ES-I3 (cell line): Measurements from ENCODE around the gene PDIA5.

Experiments
- H3K36me3 ChIP-seq: 2 replicates; pipeline ENCODE4 v1.6.1; 2013; ENCODE audit warnings: mild to moderate bottlenecking, low read length, control low read depth, moderate library complexity; ENCODE audit not compliant: insufficient read depth
- H3K4me1 ChIP-seq: 2 replicates; pipeline ENCODE4 v1.6.1; 2013; ENCODE audit warnings: mild to moderate bottlenecking, control low read depth, low read length; ENCODE audit not compliant: insufficient read depth
- H3K9ac ChIP-seq: 2 replicates; pipeline ENCODE4 v1.6.1; 2013; ENCODE audit warnings: low read depth, mild to moderate bottlenecking, low read length, moderate library complexity
- H3K9me3 ChIP-seq: 2 replicates; pipeline ENCODE4 v1.6.1; 2013; ENCODE audit warnings: mild to moderate bottlenecking, low read length, moderate library complexity; ENCODE audit not compliant: control insufficient read depth, insufficient read depth

The PDIA5 gene

GRCh38 chr3:123085293-123085931, 18.6 kb downstream of the PDIA5 start:
- Histone ChIP-seq H3K36me3 (no peaks in the 10 kb centered on the region), H3K9me3 (no peaks in the 10 kb centered on the region), H3K4me1 (peaks cover 22% of the 10 kb centered on the region), H3K9ac (no peak overlapping the region)

GRCh38 chr3:123085932-123086627, 19.3 kb downstream of the PDIA5 start:
- Histone ChIP-seq H3K9me3 (no peaks in the 10 kb centered on the region), H3K36me3 (peaks cover 5% of the 10 kb centered on the region), H3K9ac (no peak overlapping the region), H3K4me1 (peaks cover 28% of the 10 kb centered on the region)

GRCh38 chr3:123088387-123088786, 21.6 kb downstream of the PDIA5 start:
- Histone ChIP-seq H3K4me1 (peaks cover 20% of the 10 kb centered on the region; the same call in 1 of the 2 replicates), H3K9me3 (no peaks in the 10 kb centered on the region), H3K36me3 (peaks cover 5% of the 10 kb centered on the region), H3K9ac (no peak overlapping the region)

GRCh38 chr3:123089611-123090331, 22.9 kb downstream of the PDIA5 start:
- peaks cover 13% of the 10 kb centered on the region; the same call in 1 of the 2 replicates for H3K4me1 ChIP-seq
- no peak overlapping the region for H3K9ac ChIP-seq
- H3K36me3 ChIP-seq, result peaks cover 5% of the 10 kb centered on the region
- no peaks in the 10 kb centered on the region for H3K9me3 ChIP-seq

- Histone ChIP-seq H3K9ac (no peak overlapping the region), H3K9me3 (no peaks in the 10 kb centered on the region), H3K36me3 (peaks cover 5% of the 10 kb centered on the region), H3K4me1 (peaks cover 10% of the 10 kb centered on the region; the same call in 1 of the 2 replicates)
These were observed 24.1 kb downstream of the PDIA5 start for GRCh38 chr3:123090728-123091531.

GRCh38 chr3:123092243-123092642, 25.4 kb downstream of the PDIA5 start:
- peaks cover 5% of the 10 kb centered on the region for H3K36me3 ChIP-seq

GRCh38 chr3:123093696-123094095, 26.9 kb downstream of the PDIA5 start:
- Histone ChIP-seq H3K36me3 (peaks cover 5% of the 10 kb centered on the region), H3K9me3 (no peaks in the 10 kb centered on the region), H3K4me1 (peaks cover 10% of the 10 kb centered on the region; the same call in 1 of the 2 replicates), H3K9ac (no peak overlapping the region)

More at GRCh38 chr3:123092243-123092642, 25.4 kb downstream of the PDIA5 start:
- H3K9me3 ChIP-seq, result no peaks in the 10 kb centered on the region
- H3K9ac ChIP-seq, result no peak overlapping the region
- peaks cover 10% of the 10 kb centered on the region; the same call in 1 of the 2 replicates for H3K4me1 ChIP-seq

- Histone ChIP-seq H3K9me3 (no peaks in the 10 kb centered on the region), H3K9ac (no peak overlapping the region), H3K4me1 (peaks cover 19% of the 10 kb centered on the region; the same call in 1 of the 2 replicates), H3K36me3 (peaks cover 5% of the 10 kb centered on the region)
These were observed 27.9 kb downstream of the PDIA5 start for GRCh38 chr3:123094516-123095313.

GRCh38 chr3:123096126-123096525, 29.3 kb downstream of the PDIA5 start:
- no peak overlapping the region for H3K9ac ChIP-seq
- peaks cover 3% of the 10 kb centered on the region; the same call in 1 of the 2 replicates for H3K36me3 ChIP-seq
- no peaks in the 10 kb centered on the region for H3K9me3 ChIP-seq
- peaks cover 11% of the 10 kb centered on the region; the same call in 1 of the 2 replicates for H3K4me1 ChIP-seq

GRCh38 chr3:123096731-123097130, 29.9 kb downstream of the PDIA5 start:
- H3K4me1 ChIP-seq, result peaks cover 11% of the 10 kb centered on the region; the same call in 1 of the 2 replicates
- peaks cover 3% of the 10 kb centered on the region; the same call in 1 of the 2 replicates for H3K36me3 ChIP-seq
- H3K9ac ChIP-seq, result no peak overlapping the region
- no peaks in the 10 kb centered on the region for H3K9me3 ChIP-seq

DNA sequence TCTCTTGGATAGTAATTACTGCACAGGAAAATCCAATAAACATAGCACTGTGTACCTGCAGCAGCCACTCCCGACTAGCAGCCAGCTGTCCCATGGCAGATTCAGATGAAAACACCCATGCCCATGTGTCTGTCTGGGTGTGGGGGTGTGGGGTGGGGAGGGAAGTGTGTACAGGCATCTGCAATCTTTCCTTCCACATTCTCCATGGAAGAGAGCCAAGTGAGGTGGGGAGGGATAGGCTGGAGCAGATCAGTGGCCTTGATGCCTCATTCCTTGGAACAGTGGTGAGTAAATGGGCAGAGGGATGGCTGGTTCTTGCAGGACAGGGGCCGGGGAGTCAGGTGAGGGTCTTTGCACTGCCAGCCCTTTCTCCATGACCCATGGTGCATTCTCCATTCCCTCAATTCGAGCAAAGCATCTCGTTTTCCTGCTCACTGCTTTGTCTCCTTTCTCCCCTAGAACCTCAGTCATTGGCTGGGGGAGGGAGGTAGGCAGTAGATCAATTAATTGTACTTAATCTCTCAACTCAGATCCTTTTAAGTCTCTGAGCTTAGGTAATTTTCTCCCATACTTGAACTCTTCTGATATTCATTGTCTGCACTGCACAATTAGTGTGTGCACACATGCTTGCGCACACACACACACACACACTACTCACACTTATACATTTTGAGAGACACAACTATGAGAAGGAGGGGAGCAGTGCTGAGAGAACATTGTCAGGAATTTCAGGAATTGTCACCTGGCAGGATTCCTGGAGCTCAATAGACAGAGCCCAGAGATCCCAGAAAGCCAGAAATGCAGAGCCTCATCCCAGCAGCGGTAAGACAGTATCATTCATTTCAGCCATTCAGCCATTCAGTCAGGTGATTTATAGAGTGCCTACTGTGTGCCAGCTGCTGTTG, 31.9 kb downstream of the PDIA5 start:
- Histone ChIP-seq H3K4me1 (peaks cover 11% of the 10 kb centered on the region; the same call in 1 of the 2 replicates), H3K9me3 (no peaks in the 10 kb centered on the region), H3K9ac (no peak overlapping the region), H3K36me3 (peaks cover 11% of the 10 kb centered on the region; the same call in 1 of the 2 replicates)

- Histone ChIP-seq H3K36me3 (peaks cover 11% of the 10 kb centered on the region), H3K9ac (no peak overlapping the region), H3K4me1 (peaks cover 11% of the 10 kb centered on the region; the same call in 1 of the 2 replicates), H3K9me3 (no peaks in the 10 kb centered on the region)
These were observed 32.7 kb downstream of the PDIA5 start for GRCh38 chr3:123099331-123100192.
